Peyer's patch (tissue), 4 donors: ENCODE data around the gene IKBIP.
A peak's percentile ranks its signal among the peaks of the same experiment; 100 is the strongest.

Experiments used
- CTCF ChIP-seq, 6 experiments: fragments of 450-650 bp in 4 of 6; fragments of 200-600 bp in 2 of 6; sonication (generic) in 1 of 6; IDR thresholded peaks; one replicate each; pipeline ENCODE4 v1.5.1; 2017 to 2019; ENCODE audit warnings: antibody characterized with exemption in 6 of 6, mild to moderate bottlenecking in 3 of 6, moderate library complexity in 1 of 6
- POLR2A ChIP-seq, 2 donors: fragments of 450-650 bp; IDR thresholded peaks; one replicate each; pipeline ENCODE4 v1.5.1; 2017; ENCODE audit warnings: antibody characterized with exemption in 2 of 2, mild to moderate bottlenecking in 2 of 2, moderate library complexity in 2 of 2

GRCh38 chr12:98593351-98594049, 51.1 kb downstream of the IKBIP start, which contains the start of gene SLC25A3:
- no peak for TF ChIP-seq CTCF (IDR thresholded peaks at IDR 0.05)
- TF ChIP-seq POLR2A (IDR thresholded peaks at IDR 0.05): peak; percentile 98
